HS-27A (cell line): ENCODE measurements around the gene CTBP1.

ENCODE experiments used
- DNase-seq: peaks from one replicate; pipeline ENCODE4 v3.0.0-alpha.2; 2012; ENCODE audit warnings: low read depth, missing footprints

The CTBP1 gene

DNA sequence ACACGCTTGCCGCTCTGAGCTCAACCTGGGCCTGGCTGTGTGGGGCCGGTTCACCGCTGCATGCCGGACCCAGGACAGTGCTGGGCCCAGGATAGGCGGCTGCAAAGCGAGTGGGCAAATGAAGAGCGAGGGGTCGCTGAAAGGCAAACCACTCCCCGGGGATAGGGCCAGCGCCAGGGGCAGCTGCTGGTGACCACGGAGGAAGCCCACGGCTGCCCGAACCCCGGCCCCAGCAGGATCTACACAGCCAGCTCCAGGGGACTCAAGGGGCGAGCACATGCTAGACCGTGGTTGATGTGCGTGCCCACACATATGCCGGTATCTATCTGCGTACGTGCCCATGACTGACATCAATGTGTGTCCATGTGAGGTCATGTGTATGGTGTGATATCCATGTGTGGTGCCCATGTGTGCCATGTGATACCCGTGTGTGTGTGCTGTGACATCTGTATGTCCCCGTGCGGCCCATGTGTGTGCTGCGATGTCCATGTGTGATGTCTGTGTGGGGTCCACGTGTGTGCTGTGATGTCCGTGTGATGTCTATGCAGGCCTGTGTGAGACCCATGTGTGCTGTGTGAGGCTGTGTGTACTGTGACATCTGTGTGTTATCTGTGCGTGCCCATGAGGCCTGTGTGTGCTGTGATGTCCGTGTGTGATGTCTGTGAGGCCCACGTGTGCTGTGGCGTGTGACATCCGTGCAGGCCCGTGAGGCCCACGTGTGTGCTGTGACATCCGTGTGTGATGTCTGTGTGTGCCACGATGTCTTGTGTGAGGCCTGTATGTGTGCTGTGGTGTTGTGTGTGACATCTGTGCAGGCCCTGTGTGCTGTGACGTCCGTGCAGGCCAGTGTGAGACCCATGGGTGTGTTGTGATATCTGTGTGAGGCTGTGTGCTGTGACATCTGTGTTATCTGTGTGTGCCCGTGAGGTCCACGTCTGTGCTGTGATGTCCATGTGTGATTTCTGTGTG, 24.8 kb downstream of the CTBP1 start:
- DNase-seq = no peak

DNA sequence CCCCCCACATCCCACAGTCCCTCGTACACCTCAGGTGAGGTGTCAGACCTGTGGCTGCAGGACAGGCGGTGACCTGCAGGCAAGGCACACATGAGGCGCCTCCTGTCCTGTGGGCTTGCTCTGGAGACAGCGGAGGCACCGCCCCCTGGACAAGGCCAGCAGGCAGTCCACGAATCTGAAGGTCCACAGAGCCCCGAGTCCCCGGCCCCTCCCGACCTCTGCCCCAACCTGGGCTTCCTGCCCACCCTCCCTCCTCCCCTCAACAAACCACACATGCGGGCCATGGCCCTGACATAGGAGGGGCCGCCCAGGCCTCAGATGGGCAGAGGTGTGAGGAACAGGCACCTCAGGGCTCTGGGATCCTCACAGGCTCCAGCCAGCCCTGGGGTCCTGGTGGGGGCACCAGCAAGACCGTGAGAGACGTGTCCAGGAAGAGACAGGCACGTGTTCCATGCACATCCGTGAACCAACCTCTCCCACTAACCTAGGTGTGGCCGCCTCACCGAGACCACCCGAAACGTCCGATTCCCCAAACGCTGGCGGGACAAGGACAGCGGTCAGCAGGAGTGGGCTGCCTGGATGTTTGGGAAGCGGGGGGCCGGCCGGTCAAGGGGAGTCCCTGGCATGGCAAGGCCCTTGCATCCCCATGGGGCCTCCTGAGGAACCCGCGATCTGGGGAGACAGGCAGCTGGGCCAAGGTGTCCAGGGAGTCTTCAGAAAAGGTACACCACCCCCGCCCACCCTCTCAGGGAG, 25.8 kb downstream of the CTBP1 start:
- DNase-seq = no peak

DNA sequence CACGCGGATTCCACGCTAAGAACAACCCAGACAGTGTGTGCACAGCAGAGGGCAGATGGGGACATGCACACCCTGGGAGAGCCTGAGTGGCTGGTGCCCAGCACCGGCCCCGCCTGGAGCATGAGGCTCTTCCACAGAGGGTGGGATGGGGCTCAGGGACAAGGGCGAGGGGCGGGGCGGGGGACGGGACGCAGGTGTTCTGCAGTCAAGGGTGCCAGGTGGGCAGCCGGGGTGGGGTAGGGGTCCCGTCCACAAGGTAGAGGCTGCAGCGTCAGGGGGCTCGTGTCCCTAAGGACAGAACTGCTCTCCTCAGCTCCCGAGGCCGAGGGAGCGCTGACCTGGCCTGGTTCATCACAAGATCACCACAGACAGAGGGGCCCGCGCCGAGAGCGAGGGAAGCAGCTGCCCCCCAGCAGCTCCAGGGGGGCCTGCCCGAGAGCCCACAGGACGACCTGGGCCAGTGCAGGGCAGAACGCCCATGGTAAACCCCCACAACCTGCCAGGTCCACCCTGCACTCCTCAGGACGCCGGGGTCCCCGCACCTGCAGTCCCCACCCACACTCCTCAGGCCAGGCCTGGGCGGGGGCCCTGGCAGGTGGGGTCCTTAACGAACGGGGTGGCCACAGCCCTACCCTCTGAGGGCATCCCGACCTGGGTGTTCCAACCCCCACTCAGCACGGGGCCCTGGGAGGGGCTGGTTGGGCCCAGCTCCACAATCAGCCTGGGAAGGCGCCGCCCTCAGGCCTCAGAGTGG, 26.7 kb downstream of the CTBP1 start:
- DNase-seq = no peak

DNA sequence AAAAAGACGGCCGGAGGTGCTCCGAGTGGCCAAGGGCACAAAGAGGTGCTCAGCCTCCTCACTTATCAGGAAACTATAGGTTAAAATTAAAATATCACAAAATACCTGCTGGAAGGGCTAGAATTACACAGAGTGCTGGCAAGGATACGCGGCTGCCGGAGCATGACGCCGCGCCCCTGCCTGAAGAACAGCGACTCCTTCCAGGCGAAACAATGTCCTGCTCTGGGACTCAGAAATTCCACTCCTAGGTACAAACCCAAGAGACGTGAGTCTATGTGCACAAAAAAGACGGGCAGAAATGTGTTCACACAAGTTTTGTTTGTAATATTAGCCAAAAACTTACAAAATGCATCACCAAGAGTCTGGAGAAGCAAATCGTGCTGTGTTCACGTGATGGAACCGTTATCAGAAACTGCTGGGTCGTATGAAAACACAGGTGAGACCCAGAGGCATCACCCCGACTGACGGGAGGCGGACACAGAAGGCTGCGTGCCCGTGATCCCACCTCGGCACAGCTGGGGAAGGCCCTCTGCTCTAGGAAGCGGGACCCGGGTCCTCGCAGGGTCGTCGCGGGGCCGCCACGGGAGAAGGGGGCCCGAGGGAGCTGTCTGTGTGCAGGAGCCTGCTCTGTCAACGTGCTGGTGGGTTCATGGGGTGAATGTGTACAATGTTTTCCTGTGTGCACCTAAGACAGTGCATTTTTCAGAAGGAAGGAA, 27.6 kb downstream of the CTBP1 start:
- no peak for DNase-seq

DNA sequence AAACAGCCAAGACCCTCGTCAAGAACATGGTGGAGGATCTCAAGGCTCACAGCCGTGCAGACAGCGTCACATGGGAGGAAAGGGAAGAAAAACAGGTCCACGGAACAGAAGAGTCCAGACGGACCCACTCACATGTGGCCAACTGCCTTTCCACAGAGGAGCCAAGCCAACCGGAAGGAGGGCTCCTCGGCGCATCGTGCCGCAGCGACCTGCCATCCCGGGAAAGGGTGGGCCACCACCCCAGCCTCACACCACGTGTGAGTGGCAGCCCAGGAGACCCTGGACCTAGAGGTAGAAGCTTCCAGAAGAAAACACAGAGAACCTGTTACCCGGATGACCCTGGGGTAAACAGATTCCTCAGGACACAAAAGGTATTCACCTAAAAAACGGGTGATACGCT, 28.4 kb downstream of the CTBP1 start:
- no peak for DNase-seq

DNA sequence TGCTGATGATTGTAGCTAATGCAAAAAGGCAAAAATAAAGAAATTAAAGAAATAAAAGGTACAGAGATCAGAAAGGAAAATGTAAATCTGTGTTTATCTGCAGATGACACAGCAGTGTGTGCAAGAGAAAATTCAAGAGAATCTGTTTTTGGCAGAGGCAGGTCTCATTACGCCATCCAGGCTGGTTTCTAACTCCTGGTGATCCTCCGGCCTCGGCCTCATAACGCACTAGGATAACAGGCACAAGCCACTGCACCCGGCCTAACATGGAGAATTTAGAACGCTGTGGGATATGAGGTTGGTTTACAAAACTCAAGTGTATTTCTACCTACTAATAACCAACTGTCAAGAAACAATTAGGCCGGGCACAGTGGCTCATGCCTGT, 29.4 kb downstream of the CTBP1 start:
- DNase-seq = no peak

DNA sequence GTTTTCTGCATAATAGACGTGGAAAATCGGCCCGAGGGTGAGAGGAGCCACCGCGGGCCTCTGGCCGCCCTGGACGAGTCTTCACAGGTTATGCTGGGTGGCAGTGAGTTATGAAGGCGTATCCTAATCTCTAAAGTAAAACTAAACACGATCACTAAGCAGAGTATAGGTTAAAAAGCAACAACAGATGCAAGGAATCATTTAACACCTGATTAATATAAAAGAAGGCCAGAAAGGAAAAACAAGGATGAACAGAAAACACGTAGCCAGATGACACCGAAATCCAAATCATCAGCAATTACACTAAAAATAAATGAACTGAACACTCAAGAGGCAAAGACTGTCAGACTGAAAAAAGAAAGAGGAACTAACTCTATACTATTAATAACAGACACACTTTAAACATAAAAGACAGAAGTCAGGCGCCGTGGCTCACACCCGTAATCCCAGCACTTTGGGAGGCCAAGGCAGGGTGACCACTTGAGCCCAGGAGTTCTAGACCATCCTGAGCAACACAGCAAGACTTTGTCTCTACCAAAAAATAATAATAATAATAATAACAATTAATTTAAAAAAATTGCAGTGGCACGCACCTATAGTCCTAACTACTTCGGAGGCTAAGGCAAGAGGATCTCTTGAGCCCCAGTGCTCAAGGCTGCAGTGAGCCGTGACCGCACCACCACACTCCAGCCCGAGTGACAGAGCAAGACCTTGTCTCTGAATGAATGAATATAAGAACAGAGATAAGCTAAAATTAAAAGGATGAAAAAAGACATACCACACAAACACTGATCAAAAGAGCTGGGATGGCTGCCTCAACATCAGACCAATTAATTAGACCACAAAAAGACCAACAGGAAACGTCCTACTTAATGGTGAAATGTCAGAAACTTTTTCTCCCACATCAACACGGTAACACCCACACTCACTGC, 30.0 kb downstream of the CTBP1 start:
- DNase-seq = no peak

DNA sequence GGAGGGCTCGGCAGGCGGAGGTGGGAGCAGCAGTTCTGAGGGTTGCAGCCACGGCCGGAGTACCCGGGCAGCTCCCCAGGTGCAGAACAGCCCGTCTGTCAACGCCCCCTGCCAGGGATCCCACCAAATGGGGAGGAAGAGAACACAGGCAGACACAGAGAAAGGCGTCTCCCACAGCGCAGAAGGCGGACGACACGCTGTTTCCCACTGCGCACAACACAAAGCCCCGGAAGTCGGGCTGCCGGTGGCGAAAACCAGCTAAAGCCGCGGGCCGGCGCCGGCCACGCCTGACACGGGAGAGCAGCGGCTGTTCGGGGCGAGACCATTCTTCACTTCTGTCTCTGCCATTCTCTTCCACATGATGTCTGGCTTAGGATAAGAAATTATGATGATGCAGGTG, 31.6 kb downstream of the CTBP1 start:
- DNase-seq = no peak

DNA sequence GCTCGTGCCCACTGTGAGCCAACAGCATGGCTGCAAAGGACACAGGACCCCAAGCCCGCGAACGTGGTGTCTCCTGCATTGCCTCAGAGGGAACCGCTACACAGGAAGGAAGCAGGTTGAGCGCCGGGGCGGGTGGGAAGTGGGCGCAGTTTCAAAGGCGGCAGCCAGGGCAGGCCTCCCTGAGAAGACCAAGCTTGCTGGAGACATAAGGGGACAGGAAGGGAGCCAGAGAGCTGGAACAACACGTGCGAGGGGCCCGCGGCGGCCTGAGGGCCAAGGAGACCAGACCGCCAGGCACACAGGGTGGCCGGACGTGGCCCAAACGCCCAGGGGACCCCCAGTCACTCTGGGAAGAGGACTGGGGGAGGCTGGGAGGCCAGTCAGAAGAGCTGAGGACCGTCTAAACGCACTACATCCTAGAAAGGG, 32.0 kb downstream of the CTBP1 start:
- no peak for DNase-seq

DNA sequence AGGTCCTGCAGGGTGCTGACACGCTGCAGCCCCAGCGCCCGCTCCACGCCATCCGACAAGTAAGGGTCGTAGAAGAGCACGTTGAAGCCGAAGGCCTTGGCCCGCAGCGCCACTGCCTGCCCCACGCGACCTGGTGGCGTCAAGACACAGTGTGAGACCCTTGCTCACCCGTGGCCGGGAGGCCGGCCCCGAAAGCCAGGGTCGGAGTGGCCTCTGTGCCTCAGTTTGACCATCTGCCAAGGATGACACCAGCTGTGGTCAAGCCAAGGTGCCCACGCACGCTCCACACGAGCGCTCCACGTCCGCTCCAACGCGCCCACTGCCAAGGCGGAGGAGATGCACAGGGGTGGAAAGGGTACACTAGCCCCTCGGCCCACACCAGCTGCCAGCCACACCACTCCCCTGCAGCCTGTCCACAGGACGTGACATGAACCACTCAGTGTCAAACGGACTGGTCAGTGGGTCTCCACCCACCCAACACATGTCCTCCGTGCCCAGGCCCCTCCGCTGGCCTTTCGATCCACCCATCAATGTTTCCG, 32.8 kb downstream of the CTBP1 start:
- no peak for DNase-seq

DNA sequence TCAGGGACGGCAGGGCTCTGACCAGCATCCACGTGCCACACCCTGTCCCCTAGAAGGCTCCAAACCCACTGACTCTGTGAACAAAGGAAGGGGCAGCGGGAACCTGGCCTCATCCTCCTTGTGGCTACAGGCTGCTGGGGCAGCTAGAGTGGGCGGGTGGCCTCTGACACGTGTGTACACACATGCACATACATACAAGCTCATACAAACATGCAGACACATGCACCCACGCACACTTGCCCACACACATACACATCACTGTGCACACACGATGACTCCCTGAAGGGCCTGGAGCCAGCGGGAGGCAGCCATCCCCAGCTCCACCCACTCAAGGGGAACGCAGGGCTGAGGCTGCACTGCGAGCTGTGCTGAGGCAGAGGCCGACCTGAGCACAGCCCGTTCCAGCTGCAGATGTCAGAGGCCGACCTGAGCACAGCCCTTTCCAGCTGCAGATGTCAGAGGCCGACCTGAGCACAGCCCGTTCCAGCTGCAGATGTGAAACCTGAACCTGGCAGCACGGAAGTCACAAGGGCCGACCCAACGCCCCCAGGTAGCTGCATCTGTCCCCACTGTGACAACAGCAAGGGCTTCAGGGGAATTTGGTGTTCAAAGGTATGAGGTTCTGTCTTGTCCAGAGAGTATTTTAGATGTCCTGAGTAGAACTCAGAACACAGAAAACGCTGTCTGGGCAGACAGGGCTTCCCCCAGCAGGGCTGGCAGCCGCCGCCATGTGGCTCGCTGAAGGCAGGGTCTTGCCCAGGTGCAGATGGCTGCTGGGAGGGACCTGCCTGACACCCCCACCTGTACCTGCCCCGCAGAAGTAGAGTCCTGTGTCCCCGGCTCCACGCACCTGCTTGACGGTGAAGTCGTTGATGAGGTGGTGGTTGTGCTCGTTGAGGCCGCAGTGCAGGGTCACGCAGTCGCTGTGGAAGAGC, 33.5 kb downstream of the CTBP1 start:
- no peak for DNase-seq

DNA sequence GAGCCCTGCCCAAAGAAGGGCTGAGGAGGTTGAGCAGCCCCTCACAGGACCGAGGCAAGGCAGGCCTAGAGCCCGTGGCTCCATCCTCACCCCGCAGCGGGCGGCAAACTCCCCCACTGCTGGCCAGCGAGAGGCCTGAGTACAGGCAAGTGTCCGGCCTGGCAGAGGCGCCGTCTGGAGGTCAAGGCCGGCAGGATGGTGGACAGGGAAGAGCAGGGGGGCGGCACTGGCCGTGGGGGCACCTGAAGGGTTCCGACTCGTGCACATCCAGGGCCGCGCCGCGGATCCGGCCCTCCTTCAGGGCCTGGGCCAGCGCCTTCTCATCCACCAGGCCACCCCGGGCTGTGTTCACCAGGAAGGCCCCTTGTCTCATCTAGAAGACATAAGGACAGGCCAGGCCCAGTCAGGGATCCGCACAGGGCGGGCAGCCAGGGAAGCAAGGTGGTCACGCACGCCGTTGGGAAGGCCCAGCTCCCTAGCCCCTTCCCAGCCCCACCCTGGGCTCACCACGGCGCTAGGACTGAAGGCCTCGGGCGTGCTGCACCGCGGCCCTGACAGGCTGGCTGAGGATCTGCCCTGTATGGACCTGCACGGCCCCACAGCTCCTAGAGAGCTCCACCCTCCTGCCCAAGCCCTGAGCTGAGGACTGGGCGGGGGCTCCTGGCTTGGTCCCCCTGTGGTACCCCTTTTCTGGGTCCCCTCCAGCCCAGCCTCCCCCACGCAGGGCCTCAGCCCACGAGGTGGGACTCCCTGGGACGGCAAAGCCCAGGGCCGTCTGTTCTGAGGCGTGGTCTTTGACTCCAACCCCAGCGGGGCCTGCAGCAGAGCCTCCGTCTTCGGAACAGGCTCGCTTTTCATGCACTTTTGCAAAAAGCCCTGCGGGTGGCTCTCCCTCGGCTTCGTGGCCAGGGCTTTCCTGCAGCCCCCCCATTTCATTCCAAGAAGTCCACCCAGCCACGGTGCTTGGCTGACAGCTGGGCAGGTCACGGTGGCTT, 34.5 kb downstream of the CTBP1 start:
- no peak for DNase-seq

DNA sequence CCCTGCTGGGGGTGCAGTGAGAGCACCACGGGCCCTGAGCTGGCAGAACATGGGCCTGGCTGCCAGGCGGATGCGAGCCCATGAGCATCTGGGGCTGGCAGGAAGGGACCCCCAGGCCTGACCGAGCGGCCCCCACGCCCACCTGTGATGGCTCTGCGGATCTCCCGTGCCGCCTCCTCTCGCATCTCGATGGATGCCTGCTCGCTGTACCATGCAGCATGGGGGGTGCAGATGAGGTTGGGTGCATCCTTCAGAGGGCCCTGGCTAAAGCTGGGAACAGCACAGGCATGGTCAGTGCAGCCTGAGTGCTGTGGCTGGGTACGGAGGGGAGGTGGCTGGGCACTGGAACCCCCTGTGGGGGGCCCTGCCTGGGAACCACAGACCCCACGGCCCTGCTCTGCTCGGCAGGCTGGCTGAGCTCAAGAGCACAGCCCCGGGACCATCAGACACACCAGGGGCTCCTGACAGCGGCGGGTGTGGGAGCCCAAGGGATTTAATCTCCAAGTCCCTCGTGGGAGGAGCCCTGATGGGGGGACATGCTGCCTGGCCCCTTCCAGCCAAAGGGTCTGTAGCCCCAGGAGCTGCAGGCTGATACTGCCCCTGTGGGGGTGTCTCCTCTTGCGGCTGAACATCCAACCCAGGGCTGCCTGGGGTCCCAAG, 35.5 kb downstream of the CTBP1 start:
- no peak for DNase-seq

DNA sequence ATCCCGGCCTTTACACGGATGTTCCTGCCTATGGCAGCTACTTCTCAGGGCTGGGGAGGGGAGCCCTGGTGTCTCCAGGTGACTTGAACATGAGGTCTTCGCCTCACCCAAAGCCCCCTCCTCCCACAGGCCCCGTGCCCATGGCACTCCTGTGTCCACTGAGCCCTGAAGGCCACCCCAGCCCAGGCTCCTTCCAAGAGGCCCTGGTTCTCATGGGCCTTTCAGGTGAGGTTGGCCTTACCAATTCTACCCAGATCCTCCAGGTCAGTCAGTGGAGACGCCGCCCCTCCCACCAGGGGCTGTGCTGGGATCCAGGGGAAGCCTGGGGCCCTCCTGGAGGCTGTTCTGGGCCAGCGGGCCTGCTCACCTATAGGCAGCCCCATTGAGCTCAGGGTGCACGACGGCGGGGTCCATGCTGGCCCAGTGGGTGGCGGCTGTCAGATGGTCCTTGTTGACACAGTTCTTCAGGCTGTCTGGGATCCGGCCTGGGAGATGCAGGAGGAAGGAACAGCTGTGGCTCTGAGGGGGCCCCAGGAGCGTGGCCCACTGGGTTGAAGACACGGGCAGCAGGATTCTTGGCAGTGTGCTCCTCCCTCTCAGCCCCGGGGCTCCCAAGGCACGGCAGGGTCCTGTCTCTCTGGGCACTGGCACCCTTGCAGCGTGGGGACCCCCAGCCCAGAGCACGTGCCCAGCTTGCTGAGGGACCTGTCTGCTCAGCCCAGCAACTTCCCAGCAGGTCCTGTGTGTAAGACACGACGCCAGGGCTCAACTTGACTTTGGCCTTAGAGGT, 36.2 kb downstream of the CTBP1 start:
- no peak for DNase-seq

DNA sequence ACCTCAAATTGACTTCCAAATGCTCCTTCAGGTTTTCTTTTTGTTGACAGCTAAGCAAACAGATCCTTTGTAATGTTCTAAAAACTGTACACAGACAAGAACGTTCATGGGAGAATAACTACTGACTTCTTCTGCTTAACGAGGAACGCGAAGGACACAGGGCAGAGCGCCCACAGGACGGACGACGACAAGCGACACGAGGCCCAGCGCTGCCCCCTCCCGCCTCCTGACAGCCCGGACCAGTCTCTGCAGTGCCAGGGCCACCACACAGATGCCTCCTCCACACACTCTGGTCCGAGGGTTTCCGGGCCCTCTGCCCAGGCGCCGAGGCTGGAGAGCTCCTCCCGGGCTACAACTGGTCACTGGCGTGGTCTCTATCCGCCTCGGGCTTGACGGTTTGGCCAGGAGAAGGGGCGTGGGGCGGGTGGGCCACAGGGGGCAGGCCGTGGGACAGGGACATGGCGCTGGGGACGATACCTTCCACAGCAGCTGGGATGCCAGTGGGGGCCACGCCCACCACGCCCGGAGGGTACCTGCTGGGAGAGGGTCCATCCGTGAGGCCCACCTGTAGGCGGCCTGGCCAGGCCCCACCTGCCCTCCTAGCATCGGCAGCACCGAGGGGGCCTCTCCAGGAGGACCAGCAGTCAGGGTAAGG, 36.9 kb downstream of the CTBP1 start:
- no peak for DNase-seq

DNA sequence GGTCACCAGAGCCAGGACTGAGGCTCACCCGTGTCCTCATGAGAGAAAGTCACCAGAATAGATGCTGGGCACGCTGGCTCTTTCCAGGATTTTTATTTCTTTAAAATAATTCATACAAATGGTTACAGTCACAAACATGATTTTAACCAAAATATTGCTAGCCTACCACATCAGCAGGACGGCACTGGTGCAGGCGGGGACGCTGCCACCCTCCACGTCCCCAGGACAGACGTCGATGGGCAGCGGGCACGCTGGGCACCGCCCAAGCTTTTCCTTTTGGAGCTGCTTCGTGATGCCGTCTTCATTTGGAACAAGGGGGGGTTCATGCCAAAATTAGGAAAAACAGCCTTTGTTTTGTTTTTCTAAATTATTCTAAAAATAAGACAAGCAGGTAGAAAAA, 37.6 kb downstream of the CTBP1 start:
- no peak for DNase-seq
